ENCODE measurements around the gene ZNF304. TPM values are rescaled to one million over a fixed set of nuclear protein-coding genes. Genes with fewer than 3 reads are reported as not detected.
"Not testable (repeated sequence)": the region's sequence is repeated elsewhere in the genome, so short reads cannot be mapped to it uniquely, and the experiment has no call there.

The ZNF304 gene
- total RNA-seq, 1 experiment from 2014 or later, result 11.4 TPM

DNA sequence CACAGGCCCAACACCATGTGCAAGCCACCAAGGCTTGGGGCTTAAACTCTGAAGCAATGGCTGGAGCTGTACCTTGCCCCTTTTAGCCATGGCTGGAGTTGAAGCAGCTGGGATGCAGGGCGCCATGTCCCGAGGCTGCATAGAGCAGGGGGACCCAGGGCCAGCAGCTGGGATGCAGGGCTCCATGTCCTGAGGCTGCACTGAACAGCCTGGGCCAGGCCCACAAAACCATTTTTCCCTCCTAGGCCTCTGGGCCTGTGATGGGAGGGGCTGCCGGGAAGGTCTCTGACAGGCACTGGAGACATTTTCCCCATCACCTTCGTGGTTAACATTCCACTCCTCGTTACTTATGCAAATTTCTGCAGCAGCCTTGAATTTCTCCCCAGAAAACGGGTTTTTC is 23.1 kb downstream of the ZNF304 start:
- no peaks in the 10 kb centered on the region for H3K4me1 ChIP-seq (replicated peaks; ENCODE audit: insufficient read depth)
- no TSS peak for BruUV-seq (replicated peaks)
- no peaks in the 10 kb centered on the region for H3K9me2 ChIP-seq (ENCODE audit: insufficient read depth)
- H2AFZ ChIP-seq, result no peak overlapping the region
- H3K4me3 ChIP-seq, result no peak overlapping the region
- no peaks in the 10 kb centered on the region for H3K79me2 ChIP-seq (ENCODE audit: low read depth)
- H3K36me3 ChIP-seq (ENCODE audit: low read depth), result peaks cover 32% of the 10 kb centered on the region
- POLR2A ChIA-PET (ENCODE audit: unreplicated experiment), result no interaction called here
- H3K27me3 ChIP-seq (ENCODE audit: insufficient read depth, low read depth), result no peaks in the 10 kb centered on the region
- H3K4me2 ChIP-seq, result no peak overlapping the region
- no peak for DNase-seq
- H3K27ac ChIP-seq, result no peak overlapping the region
- CTCF ChIA-PET, result no interaction called here
- no peaks in the 10 kb centered on the region for H4K20me1 ChIP-seq (ENCODE audit: insufficient read depth)
- intact Hi-C loops (cut with micrococcal nuclease; ENCODE audit: unreplicated experiment), result no loop called here
- H3K9me3 ChIP-seq (ENCODE audit: insufficient read depth, low read depth), result peaks cover 37% of the 10 kb centered on the region
- TF ChIP-seq CTCF (conservative IDR thresholded peaks at IDR 0.05), result no peak
- no peak for TF ChIP-seq EZH2 (IDR thresholded peaks at IDR 0.05; ENCODE audit: low read depth)
- no peaks in the 10 kb centered on the region for H3F3A ChIP-seq (ENCODE audit: insufficient read depth, low read depth)

GRCh38 chr19:57374647-57375046 is 23.6 kb downstream of the ZNF304 start:
- H3K9me2 ChIP-seq (ENCODE audit: insufficient read depth); H3K4me1 ChIP-seq (replicated peaks; ENCODE audit: insufficient read depth); intact Hi-C loops (cut with micrococcal nuclease; ENCODE audit: unreplicated experiment); H3K4me3 ChIP-seq; H4K20me1 ChIP-seq (ENCODE audit: insufficient read depth); H3K27me3 ChIP-seq (ENCODE audit: insufficient read depth, low read depth); DNase-seq; H2AFZ ChIP-seq; H3F3A ChIP-seq (ENCODE audit: insufficient read depth, low read depth); H3K27ac ChIP-seq; CTCF ChIA-PET; H3K79me2 ChIP-seq (ENCODE audit: low read depth); POLR2A ChIA-PET (ENCODE audit: unreplicated experiment); BruUV-seq (replicated peaks); H3K4me2 ChIP-seq: not testable (repeated sequence)
- Histone ChIP-seq H3K9me3 (ENCODE audit: insufficient read depth, low read depth) (peaks cover 37% of the 10 kb centered on the region), H3K36me3 (ENCODE audit: low read depth) (peaks cover 32% of the 10 kb centered on the region)

DNA sequence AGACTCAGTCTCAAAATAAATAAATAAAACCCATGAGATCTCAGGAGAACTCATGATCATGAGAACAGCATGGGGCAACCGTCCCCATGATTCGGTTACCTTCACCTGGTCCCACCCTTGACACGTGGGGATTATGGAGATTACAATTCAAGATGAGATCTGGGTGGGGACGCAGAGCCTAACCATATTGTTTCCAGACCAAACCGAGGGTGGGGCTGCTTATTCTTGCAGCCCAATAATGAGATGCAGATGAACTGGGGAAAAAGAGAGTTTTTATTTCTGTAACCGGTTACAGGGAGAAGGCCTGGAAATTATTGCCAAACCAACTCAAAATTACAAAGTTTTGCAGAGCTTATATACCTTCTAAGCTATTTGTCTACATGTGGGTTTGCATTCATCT is 25.1 kb downstream of the ZNF304 start:
- TF ChIP-seq CTCF (conservative IDR thresholded peaks at IDR 0.05) (no peak), EZH2 (IDR thresholded peaks at IDR 0.05; ENCODE audit: low read depth) (no peak)
- Histone ChIP-seq H4K20me1 (ENCODE audit: insufficient read depth) (no peaks in the 10 kb centered on the region), H3K4me3 (no peak overlapping the region), H2AFZ (no peak overlapping the region), H3K36me3 (ENCODE audit: low read depth) (peaks cover 32% of the 10 kb centered on the region), H3K27ac (no peak overlapping the region), H3K27me3 (ENCODE audit: insufficient read depth, low read depth) (no peaks in the 10 kb centered on the region), H3F3A (ENCODE audit: insufficient read depth, low read depth) (no peaks in the 10 kb centered on the region), H3K9me3 (ENCODE audit: insufficient read depth, low read depth) (peaks cover 42% of the 10 kb centered on the region), H3K4me2 (no peak overlapping the region), H3K79me2 (ENCODE audit: low read depth) (no peaks in the 10 kb centered on the region), H3K4me1 (replicated peaks; ENCODE audit: insufficient read depth) (no peaks in the 10 kb centered on the region), H3K9me2 (ENCODE audit: insufficient read depth) (no peaks in the 10 kb centered on the region)
- ChIA-PET CTCF (no interaction called here), POLR2A (ENCODE audit: unreplicated experiment) (interaction anchor here (0.6 kb wide), 1 partner anchor 130 kb away, joined by 42 read pairs; no protein-coding TSS in a partner anchor)
- BruUV-seq (replicated peaks), result no TSS peak
- DNase-seq, result no peak
- intact Hi-C loops (cut with micrococcal nuclease; ENCODE audit: unreplicated experiment), result no loop called here

- Histone ChIP-seq H3K4me1 (replicated peaks; ENCODE audit: insufficient read depth) (no peaks in the 10 kb centered on the region), H3K4me2 (no peak overlapping the region), H3F3A (ENCODE audit: insufficient read depth, low read depth) (no peaks in the 10 kb centered on the region), H2AFZ (no peak overlapping the region), H4K20me1 (ENCODE audit: insufficient read depth) (no peaks in the 10 kb centered on the region), H3K4me3 (no peak overlapping the region), H3K9me3 (ENCODE audit: insufficient read depth, low read depth) (peaks cover 42% of the 10 kb centered on the region), H3K9me2 (ENCODE audit: insufficient read depth) (no peaks in the 10 kb centered on the region), H3K27me3 (ENCODE audit: insufficient read depth, low read depth) (no peaks in the 10 kb centered on the region; the same call in 1 of the 2 replicates), H3K36me3 (ENCODE audit: low read depth) (peaks cover 25% of the 10 kb centered on the region), H3K27ac (no peak overlapping the region), H3K79me2 (ENCODE audit: low read depth) (no peaks in the 10 kb centered on the region)
- intact Hi-C loops (cut with micrococcal nuclease; ENCODE audit: unreplicated experiment), result no loop called here
- CTCF ChIA-PET, result no interaction called here
- no peak for DNase-seq
- POLR2A ChIA-PET (ENCODE audit: unreplicated experiment), result no interaction called here
- TF ChIP-seq EZH2 (IDR thresholded peaks at IDR 0.05; ENCODE audit: low read depth), result no peak
- no peak for TF ChIP-seq CTCF (conservative IDR thresholded peaks at IDR 0.05)
- no TSS peak for BruUV-seq (replicated peaks)
These were observed 26.6 kb downstream of the ZNF304 start for GRCh38 chr19:57377498-57378146.
